GM23338 (cell line): Measurements from ENCODE around the gene CRY1. TPM values are rescaled to one million over a fixed set of nuclear protein-coding genes. Genes with fewer than 3 reads are reported as not detected.

Source experiments
- ATAC-seq: fragments of 200-7000 bp; cut with Tn5 transposase; 3 replicates; pipeline ENCODE4 v1.9.1; 2020
- DNase-seq: peaks from one replicate; pipeline ENCODE4 v3.0.0-alpha.2; 2015; ENCODE audit warnings: low spot score
- H2AFZ ChIP-seq: fragments of 200-600 bp; sonication (generic); 2 replicates; pipeline ENCODE4 v1.8.0; 2016; ENCODE audit warnings: antibody characterized with exemption, mild to moderate bottlenecking, moderate library complexity
- H3F3A ChIP-seq: fragments of 200-600 bp; sonication (generic); replicated peaks from 2 replicates; pipeline ENCODE4 v1.8.0; 2017; ENCODE audit warnings: antibody characterized with exemption, mixed run types, low read depth
- H3K27ac ChIP-seq: fragments of 200-600 bp; sonication (generic); 2 replicates; pipeline ENCODE4 v1.6.1; 2016; ENCODE audit warnings: low read depth
- H3K27me3 ChIP-seq: fragments of 200-600 bp; sonication (generic); 2 replicates; pipeline ENCODE4 v1.8.0; 2016; ENCODE audit warnings: mild to moderate bottlenecking, mixed run types, moderate library complexity; ENCODE audit not compliant: insufficient read depth
- H3K36me3 ChIP-seq: fragments of 200-600 bp; sonication (generic); 2 replicates; pipeline ENCODE4 v1.8.0; 2016; ENCODE audit warnings: mild to moderate bottlenecking; ENCODE audit not compliant: insufficient read depth
- H3K4me1 ChIP-seq: fragments of 200-600 bp; sonication (generic); 2 replicates; pipeline ENCODE4 v1.8.0; 2016; ENCODE audit warnings: mild to moderate bottlenecking, moderate library complexity; ENCODE audit not compliant: insufficient read depth
- H3K4me2 ChIP-seq: fragments of 200-600 bp; sonication (generic); 2 replicates; pipeline ENCODE4 v1.7.1; 2017; ENCODE audit warnings: mixed run types
- H3K4me3 ChIP-seq: fragments of 200-600 bp; sonication (generic); 2 replicates; pipeline ENCODE4 v1.6.1; 2016; ENCODE audit warnings: mixed run types
- H3K79me2 ChIP-seq: fragments of 200-600 bp; sonication (generic); replicated peaks from 2 replicates; pipeline ENCODE4 v1.8.0; 2017; ENCODE audit warnings: mild to moderate bottlenecking; ENCODE audit not compliant: insufficient read depth
- H3K9me2 ChIP-seq: fragments of 200-600 bp; sonication (generic); 2 replicates; pipeline ENCODE4 v1.8.0; 2017; ENCODE audit not compliant: insufficient read depth
- H4K20me1 ChIP-seq: fragments of 200-600 bp; sonication (generic); replicated peaks from 2 replicates; pipeline ENCODE4 v1.8.0; 2017; ENCODE audit warnings: mild to moderate bottlenecking; ENCODE audit not compliant: insufficient read depth
- H3K27ac Mint-ChIP-seq: 2 replicates; pipeline ENCODE4 v1.8.0; 2020; ENCODE audit warnings: inconsistent platforms, mild to moderate bottlenecking, moderate library complexity, mixed read lengths
- H3K27me3 Mint-ChIP-seq: 3 replicates; pipeline ENCODE4 v1.8.0; 2022; ENCODE audit warnings: low read depth, mild to moderate bottlenecking, moderate library complexity, mixed read lengths, inconsistent platforms; ENCODE audit not compliant: insufficient read depth, poor library complexity
- H3K36me3 Mint-ChIP-seq: 3 replicates; pipeline ENCODE4 v1.8.0; 2021; ENCODE audit warnings: low read depth, mild to moderate bottlenecking, inconsistent platforms, moderate library complexity, mixed read lengths
- H3K4me1 Mint-ChIP-seq: 3 replicates; pipeline ENCODE4 v1.8.0; 2020; ENCODE audit warnings: mild to moderate bottlenecking, inconsistent platforms, mixed read lengths
- H3K4me3 Mint-ChIP-seq: 3 replicates; pipeline ENCODE4 v1.8.0; 2021; ENCODE audit warnings: moderate library complexity, mild to moderate bottlenecking, inconsistent platforms, mixed read lengths
- H3K9me3 Mint-ChIP-seq: 3 replicates; pipeline ENCODE4 v1.8.0; 2020; ENCODE audit warnings: moderate library complexity, mild to moderate bottlenecking, inconsistent platforms, mixed read lengths
- CREB1 ChIP-seq: fragments of 250-450 bp; sonication (Bioruptor Pico); IDR thresholded peaks from 2 replicates; pipeline ENCODE4 v1.5.0; 2020; ENCODE audit warnings: low read depth, mild to moderate bottlenecking, moderate library complexity
- CTCF ChIP-seq, 2 experiments: fragments of 200-600 bp in 1 of 2; sonication (generic) in 1 of 2; conservative IDR thresholded peaks; 2 replicates each; pipeline versions ENCODE4 v1.5.1 to v1.6.1; 2016 to 2017; ENCODE audit warnings: antibody characterized with exemption in 2 of 2, low read depth in 2 of 2, mild to moderate bottlenecking in 2 of 2, moderate library complexity in 1 of 2
- EZH2 ChIP-seq: fragments of 200-600 bp; sonication (generic); IDR thresholded peaks from one replicate; pipeline ENCODE4 v1.8.0; 2017; ENCODE audit warnings: antibody characterized with exemption, mild to moderate bottlenecking, low read depth; ENCODE audit not compliant: unreplicated experiment
- EZH2phosphoT487 ChIP-seq: fragments of 200-600 bp; sonication (generic); IDR thresholded peaks from one replicate; pipeline ENCODE4 v1.8.1; 2018; ENCODE audit warnings: antibody characterized with exemption; ENCODE audit not compliant: unreplicated experiment
- JUNB ChIP-seq: IDR thresholded peaks from one replicate; pipeline ENCODE4 v1.6.1; 2016; ENCODE audit warnings: antibody characterized with exemption; ENCODE audit not compliant: unreplicated experiment
- NANOG ChIP-seq: IDR thresholded peaks from 2 replicates; pipeline ENCODE4 v1.6.1; 2016; ENCODE audit warnings: antibody characterized with exemption, borderline replicate concordance
- POLR2AphosphoS5 ChIP-seq: IDR thresholded peaks from 2 replicates; pipeline ENCODE4 v1.6.1; 2016; ENCODE audit warnings: antibody characterized with exemption, low read depth
- REST ChIP-seq: IDR thresholded peaks from one replicate; pipeline ENCODE4 v1.6.1; 2018; ENCODE audit warnings: antibody characterized with exemption; ENCODE audit not compliant: unreplicated experiment
- STAT1 ChIP-seq: IDR thresholded peaks from one replicate; pipeline ENCODE4 v1.6.1; 2016; ENCODE audit warnings: antibody characterized with exemption; ENCODE audit not compliant: unreplicated experiment
- ZNF114 ChIP-seq: fragments of 250-450 bp; sonication (Bioruptor Pico); IDR thresholded peaks from 2 replicates; pipeline ENCODE4 v1.5.0; 2020; ENCODE audit warnings: mild to moderate bottlenecking, moderate library complexity
- ZNF331 ChIP-seq: fragments of 250-450 bp; sonication (Bioruptor Pico); IDR thresholded peaks from 2 replicates; pipeline ENCODE4 v1.5.0; 2020; ENCODE audit warnings: low read depth, mild to moderate bottlenecking, moderate library complexity
- ZNF462 ChIP-seq: fragments of 250-450 bp; sonication (Bioruptor Pico); IDR thresholded peaks from 2 replicates; pipeline ENCODE4 v1.5.0; 2020; ENCODE audit warnings: mild to moderate bottlenecking, moderate library complexity
- polyA plus RNA-seq: library from polyadenylated mRNA; unstranded; fragments of >200 nt; fragmentation: Nextera tagmentation; extraction: Ambion mirVana; gene quantifications from 2 replicates; pipeline ENCODE4 v1.2.1, GENCODE V29; 2016
- total RNA-seq: library from RNA; depleted of rRNA; stranded (reverse); fragments of >200 nt; shearing (Covaris generic); gene quantifications from 2 replicates; pipeline ENCODE4 v1.2.3, GENCODE V29; 2014
- TF ChIP-seq, protein P1 (sequence below): IDR thresholded peaks from 2 replicates; pipeline ENCODE4 v1.6.1; 2016; ENCODE audit warnings: antibody characterized with exemption

CRY1 gene
- total and polyA plus RNA-seq, 2 experiments from 2014 or later: 27.7 to 28.2 TPM

- H3K27ac ChIP-seq: no peak overlapping the region
Observed at GRCh38 chr12:106976668-106977067, 116.7 kb downstream of the CRY1 start.

More at GRCh38 chr12:106976668-106977067, 116.7 kb downstream of the CRY1 start:
- Histone ChIP-seq H3K79me2 (no peaks in the 10 kb centered on the region), H3K4me1 (no peaks in the 10 kb centered on the region), H3K9me2 (no peaks in the 10 kb centered on the region), H3K36me3 (no peaks in the 10 kb centered on the region), H2AFZ (no peak overlapping the region), H3K4me2 (no peak overlapping the region), H4K20me1 (peaks cover 4% of the 10 kb centered on the region; the same call in 1 of the 2 replicates), H3K27me3 (no peaks in the 10 kb centered on the region), H3K4me3 (no peak overlapping the region), H3F3A (no peaks in the 10 kb centered on the region)
- Mint-ChIP-seq H3K9me3 (no peaks in the 10 kb centered on the region), H3K36me3 (no peaks in the 10 kb centered on the region), H3K27ac (no peak overlapping the region), H3K27me3 (no peaks in the 10 kb centered on the region), H3K4me3 (no peak overlapping the region), H3K4me1 (no peaks in the 10 kb centered on the region)
- DNase-seq (no peak), ATAC-seq (no peak)
- TF ChIP-seq CTCF (conservative IDR thresholded peaks at IDR 0.05; ENCODE audit: low read depth in 2 of 2): no peak
- TF ChIP-seq, protein P1, sequence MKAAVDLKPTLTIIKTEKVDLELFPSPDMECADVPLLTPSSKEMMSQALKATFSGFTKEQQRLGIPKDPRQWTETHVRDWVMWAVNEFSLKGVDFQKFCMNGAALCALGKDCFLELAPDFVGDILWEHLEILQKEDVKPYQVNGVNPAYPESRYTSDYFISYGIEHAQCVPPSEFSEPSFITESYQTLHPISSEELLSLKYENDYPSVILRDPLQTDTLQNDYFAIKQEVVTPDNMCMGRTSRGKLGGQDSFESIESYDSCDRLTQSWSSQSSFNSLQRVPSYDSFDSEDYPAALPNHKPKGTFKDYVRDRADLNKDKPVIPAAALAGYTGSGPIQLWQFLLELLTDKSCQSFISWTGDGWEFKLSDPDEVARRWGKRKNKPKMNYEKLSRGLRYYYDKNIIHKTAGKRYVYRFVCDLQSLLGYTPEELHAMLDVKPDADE: no peak
- no peak for TF ChIP-seq JUNB
- no peak for TF ChIP-seq ZNF331 (CRISPR knock-in tag)
- TF ChIP-seq REST: no peak
- TF ChIP-seq STAT1: no peak
- no peak for TF ChIP-seq CREB1 (CRISPR knock-in tag)
- TF ChIP-seq POLR2AphosphoS5: no peak
- TF ChIP-seq NANOG: no peak
- TF ChIP-seq ZNF462 (CRISPR knock-in tag): no peak
- no peak for TF ChIP-seq EZH2
- TF ChIP-seq EZH2phosphoT487: no peak
- no peak for TF ChIP-seq ZNF114
